T-cell (primary cell): ENCODE results near the gene NEDD1. TPM values are rescaled to one million over a fixed set of nuclear protein-coding genes. Genes with fewer than 3 reads are reported as not detected.

Source experiments
- ATAC-seq, 4 experiments: fragments of 200-7000 bp in 3 of 4; fragments of 150-1000 bp in 1 of 4; cut with Tn5 transposase; replicated peaks in 1 of 4; 1 replicate in 3 of 4; 2 replicates in 1 of 4; pipeline ENCODE4 v1.10.0; 2021; ENCODE audit warnings: moderate library complexity in 3 of 4, mild to moderate bottlenecking in 2 of 4, moderate number of reproducible peaks in 1 of 4
- CTCF ChIA-PET, 2 donors: fragments of 300-600 bp; sonication (Branson Sonifier 250); formaldehyde crosslinking; loops; one replicate each; lab custom pipeline; 2022; ENCODE audit warnings: antibody characterized with exemption in 2 of 2; lab: Charles Lee
- POLR2A ChIA-PET, 2 donors: fragments of 300-600 bp; sonication (Branson Sonifier 250); formaldehyde crosslinking; loops; one replicate each; lab custom pipeline; 2022; ENCODE audit warnings: antibody characterized with exemption in 2 of 2; lab: Charles Lee
- DNase-seq, 35 experiments: peaks; one replicate each; pipeline versions ENCODE4 v3.0.0 to v3.0.0-alpha.2; 2013 to 2023
- H3K27ac ChIP-seq: one replicate; pipeline ENCODE4 v1.5.1; 2013; ENCODE audit warnings: low read length
- H3K27me3 ChIP-seq, 2 experiments: replicated peaks in 1 of 2; 1 replicate in 1 of 2; 2 replicates in 1 of 2; pipeline versions ENCODE4 v1.6.1 to v1.7.0; 2013; ENCODE audit warnings: low read length in 1 of 2, mixed read lengths in 1 of 2; ENCODE audit not compliant: control insufficient read depth in 2 of 2, insufficient read depth in 2 of 2; ENCODE audit errors: extremely low read depth in 1 of 2
- H3K36me3 ChIP-seq, 2 donors: 1 replicate in 1 of 2; 2 replicates in 1 of 2; pipeline versions ENCODE4 v1.6.1 to v1.7.0; 2013; ENCODE audit warnings: low read length in 1 of 2; ENCODE audit not compliant: control insufficient read depth in 2 of 2, insufficient read depth in 1 of 2; ENCODE audit errors: extremely low read depth in 1 of 2
- H3K4me1 ChIP-seq, 2 experiments: 1 replicate in 1 of 2; 2 replicates in 1 of 2; pipeline versions ENCODE4 v1.6.1 to v1.7.0; 2013; ENCODE audit warnings: low read length in 2 of 2, mixed read lengths in 1 of 2; ENCODE audit not compliant: insufficient read depth in 2 of 2, control insufficient read depth in 1 of 2; ENCODE audit errors: extremely low read depth in 1 of 2
- H3K4me3 ChIP-seq, 2 donors: 1 replicate in 1 of 2; 2 replicates in 1 of 2; pipeline versions ENCODE4 v1.5.1 to v1.7.0; 2013; ENCODE audit warnings: mild to moderate bottlenecking in 2 of 2, low read length in 1 of 2, moderate library complexity in 1 of 2; ENCODE audit not compliant: control insufficient read depth in 1 of 2; ENCODE audit errors: extremely low read depth in 1 of 2
- H3K9me3 ChIP-seq: 2 replicates; pipeline ENCODE4 v1.7.0; 2013
- H3K27ac Mint-ChIP-seq, 2 donors: one replicate each; pipeline ENCODE4 v1.8.0; 2020 to 2021; ENCODE audit warnings: mild to moderate bottlenecking in 2 of 2, mixed read lengths in 2 of 2
- H3K27me3 Mint-ChIP-seq, 2 donors: one replicate each; pipeline ENCODE4 v1.8.0; 2021 to 2022; ENCODE audit warnings: mixed read lengths in 2 of 2
- H3K36me3 Mint-ChIP-seq: one replicate; pipeline ENCODE4 v1.8.0; 2021; ENCODE audit warnings: mixed read lengths
- H3K4me1 Mint-ChIP-seq, 3 donors: one replicate each; pipeline ENCODE4 v1.8.0; 2020 to 2022; ENCODE audit warnings: mixed read lengths in 3 of 3, mild to moderate bottlenecking in 1 of 3
- H3K4me3 Mint-ChIP-seq, 3 donors: one replicate each; pipeline ENCODE4 v1.8.0; 2020 to 2022; ENCODE audit warnings: mild to moderate bottlenecking in 3 of 3, mixed read lengths in 3 of 3, moderate library complexity in 3 of 3
- H3K9me3 Mint-ChIP-seq, 3 donors: one replicate each; pipeline ENCODE4 v1.8.0; 2020 to 2022; ENCODE audit warnings: mixed read lengths in 3 of 3
- WGBS: methylation state at CpG from one replicate; pipeline ENCODE4 v1.1.5; 2013; ENCODE audit warnings: missing lambda C conversion rate; ENCODE audit not compliant: insufficient coverage; 5-methylcytosine and 5-hydroxymethylcytosine counted together
- total RNA-seq, 35 experiments: library from RNA in 6 of 35; stranded (reverse) in 6 of 35; fragments of 120-200 nt in 1 of 35; gene quantifications; one replicate each; pipeline versions ENCODE4 v1.2.1 to v1.2.4 and lab custom pipeline; 2013 to 2026

Gene NEDD1
- total RNA-seq, 5 donors from 2014 or later (not counting 1 experiment from before 2014, with no cell fraction given), result 19.2 to 27.7 (median 23.6) TPM

DNA sequence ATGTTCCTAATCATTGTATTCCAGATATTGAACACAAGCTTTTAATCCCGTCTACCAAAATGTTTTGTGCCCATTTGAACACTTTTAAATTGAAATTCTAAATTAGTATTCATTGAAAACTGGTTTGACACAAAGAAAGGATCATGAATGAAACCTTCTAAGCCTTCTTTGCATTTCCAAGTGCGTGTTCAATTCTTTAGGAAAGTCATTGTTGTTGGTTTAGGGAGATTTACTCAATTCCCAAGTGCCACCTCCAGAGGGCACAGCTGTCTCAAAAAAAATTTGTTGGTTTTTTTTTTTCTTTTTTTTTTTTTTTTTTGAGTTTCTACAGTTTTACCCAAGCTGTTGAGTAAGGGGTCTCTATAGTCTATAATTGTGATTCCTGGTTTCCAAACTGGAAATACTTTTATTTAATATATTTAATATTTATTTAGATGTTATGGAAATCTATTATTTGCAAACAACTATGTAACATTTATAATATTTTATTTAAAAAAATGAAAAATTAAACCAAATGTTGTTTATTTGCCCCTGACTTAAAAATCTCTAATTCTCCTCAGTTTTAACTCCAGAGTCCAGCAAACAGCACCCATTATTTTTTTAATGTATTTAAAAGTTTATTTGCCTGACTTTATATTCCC, 79.9 kb downstream of the NEDD1 start:
- Mint-ChIP-seq H3K27ac (no peak overlapping the region), H3K27me3 (peaks cover 14 to 26% of the 10 kb centered on the region in 2 donors), H3K36me3 (no peaks in the 10 kb centered on the region), H3K9me3 (no peaks in the 10 kb centered on the region), H3K4me1 (peaks cover 6 to 11% (median 9%) of the 10 kb centered on the region in 3 donors), H3K4me3 (peak overlapping the region in 2 of 3 donors; percentile 29 to 75)
- ATAC-seq, result no peak
- H3K4me3 ChIP-seq, result no peak overlapping the region
- CTCF ChIA-PET, result interaction anchor here (0.5 to 0.9 kb wide), 7 partner anchors 10 to 1462 kb away, joined by 3 to 6 read pairs (median 3); no protein-coding TSS in a partner anchor
- no CpG with 5 or more reads among the region's 2 CpGs for WGBS
- no peak overlapping the region for H3K27ac ChIP-seq
- peak in 3 of 35 experiments; percentile 1 to 33 (median 4) for DNase-seq
- H3K4me1 ChIP-seq, result peaks cover 0 to 9% of the 10 kb centered on the region in 2 experiments
- H3K27me3 ChIP-seq, result peaks cover 2 to 10% of the 10 kb centered on the region in 2 experiments
- H3K36me3 ChIP-seq, result no peaks in the 10 kb centered on the region
- POLR2A ChIA-PET, result interaction anchor here in 1 of 2 donors (0.6 kb wide), 2 partner anchors 81 to 318 kb away, joined by 5 to 7 read pairs; no protein-coding TSS in a partner anchor
- H3K9me3 ChIP-seq, result no peaks in the 10 kb centered on the region

DNA sequence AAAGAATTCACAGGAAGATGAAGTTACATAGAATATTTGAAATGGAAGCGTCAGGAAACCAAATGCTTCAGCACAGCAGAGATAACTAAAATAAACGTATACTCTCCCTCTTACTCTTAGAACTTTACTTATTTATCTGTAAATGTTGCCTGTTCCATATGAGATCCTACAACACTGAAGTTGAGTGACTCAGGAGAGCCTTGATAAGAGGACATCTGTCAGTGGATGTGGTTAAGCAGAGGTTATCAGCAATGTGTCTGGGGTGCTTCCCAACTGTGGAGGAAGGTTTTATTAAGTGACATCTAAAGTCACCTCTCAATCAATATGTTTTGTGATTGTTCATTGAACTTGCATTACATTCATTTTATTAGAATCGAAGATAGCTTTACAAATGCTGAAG, 81.9 kb downstream of the NEDD1 start:
- DNase-seq (no peak), ATAC-seq (no peak)
- no peak overlapping the region for H3K27ac Mint-ChIP-seq
- H3K27me3 ChIP-seq, result peaks cover 2 to 10% of the 10 kb centered on the region in 2 experiments
- ChIA-PET CTCF (interaction anchor here in 1 of 2 donors (0.5 kb wide), 1 partner anchor 78 kb away, joined by 3 read pairs; no protein-coding TSS in a partner anchor), POLR2A (no interaction called here)
- no peak overlapping the region for H3K4me3 ChIP-seq
- H3K36me3 ChIP-seq, result no peaks in the 10 kb centered on the region
- H3K9me3 Mint-ChIP-seq, result no peaks in the 10 kb centered on the region
- H3K27me3 Mint-ChIP-seq, result peaks cover 20 to 30% of the 10 kb centered on the region in 2 donors
- no peaks in the 10 kb centered on the region for H3K36me3 Mint-ChIP-seq
- H3K4me3 Mint-ChIP-seq, result no peak overlapping the region
- no peak overlapping the region for H3K27ac ChIP-seq
- H3K4me1 Mint-ChIP-seq, result peaks cover 6 to 11% (median 9%) of the 10 kb centered on the region in 3 donors
- H3K4me1 ChIP-seq, result peaks cover 0 to 9% of the 10 kb centered on the region in 2 experiments
- no CpG with 5 or more reads among the region's 3 CpGs for WGBS
- no peaks in the 10 kb centered on the region for H3K9me3 ChIP-seq

DNA sequence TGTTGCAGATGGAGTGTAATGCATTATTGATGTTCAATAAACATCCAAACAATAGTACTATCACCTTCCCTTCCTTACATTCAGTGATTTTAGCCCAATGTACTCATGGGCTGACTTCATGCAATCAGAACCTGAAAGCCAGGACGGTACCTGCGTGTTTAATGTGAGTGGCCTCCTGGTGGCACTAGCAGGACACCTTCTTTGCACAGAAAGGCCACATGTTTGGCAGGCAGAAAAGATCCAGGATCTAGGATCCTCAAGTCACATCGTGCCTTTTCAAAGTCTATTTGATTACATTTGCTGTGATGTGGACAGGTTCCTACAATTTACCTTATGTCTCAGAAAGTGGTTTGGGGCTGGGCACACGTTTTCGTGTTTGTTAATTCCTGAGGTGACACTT, 82.9 kb downstream of the NEDD1 start:
- Mint-ChIP-seq H3K9me3 (no peaks in the 10 kb centered on the region), H3K27me3 (peaks cover 23 to 30% of the 10 kb centered on the region in 2 donors), H3K36me3 (no peaks in the 10 kb centered on the region), H3K4me1 (peaks cover 6 to 11% (median 9%) of the 10 kb centered on the region in 3 donors), H3K4me3 (no peak overlapping the region), H3K27ac (no peak overlapping the region)
- ChIA-PET POLR2A (no interaction called here), CTCF (no interaction called here)
- H3K4me1 ChIP-seq, result peaks cover 0 to 9% of the 10 kb centered on the region in 2 experiments
- DNase-seq (no peak), ATAC-seq (no peak)
- no peak overlapping the region for H3K27ac ChIP-seq
- H3K36me3 ChIP-seq, result no peaks in the 10 kb centered on the region
- H3K4me3 ChIP-seq, result no peak overlapping the region
- no peaks in the 10 kb centered on the region for H3K9me3 ChIP-seq
- H3K27me3 ChIP-seq, result peaks cover 2 to 12% of the 10 kb centered on the region in 2 experiments
- 70% methylated on average over 3 of the region's 5 CpGs for WGBS

GRCh38 chr12:96994900-96995299, 87.8 kb downstream of the NEDD1 start:
- Mint-ChIP-seq H3K36me3 (no peaks in the 10 kb centered on the region), H3K27ac (no peak overlapping the region), H3K4me1 (no peaks in the 10 kb centered on the region), H3K9me3 (no peaks in the 10 kb centered on the region), H3K27me3 (peaks cover 22 to 28% of the 10 kb centered on the region in 2 donors), H3K4me3 (no peak overlapping the region)
- H3K4me3 ChIP-seq, result no peak overlapping the region
- no peaks in the 10 kb centered on the region for H3K9me3 ChIP-seq
- CTCF ChIA-PET, result no interaction called here
- H3K4me1 ChIP-seq, result no peaks in the 10 kb centered on the region
- POLR2A ChIA-PET, result no interaction called here
- H3K27ac ChIP-seq, result no peak overlapping the region
- H3K36me3 ChIP-seq, result no peaks in the 10 kb centered on the region
- H3K27me3 ChIP-seq, result peaks cover 0 to 8% of the 10 kb centered on the region in 2 experiments
- 80% methylated on average over 1 of the region's 5 CpGs for WGBS
- no peak for DNase-seq
- no peak for ATAC-seq

DNA sequence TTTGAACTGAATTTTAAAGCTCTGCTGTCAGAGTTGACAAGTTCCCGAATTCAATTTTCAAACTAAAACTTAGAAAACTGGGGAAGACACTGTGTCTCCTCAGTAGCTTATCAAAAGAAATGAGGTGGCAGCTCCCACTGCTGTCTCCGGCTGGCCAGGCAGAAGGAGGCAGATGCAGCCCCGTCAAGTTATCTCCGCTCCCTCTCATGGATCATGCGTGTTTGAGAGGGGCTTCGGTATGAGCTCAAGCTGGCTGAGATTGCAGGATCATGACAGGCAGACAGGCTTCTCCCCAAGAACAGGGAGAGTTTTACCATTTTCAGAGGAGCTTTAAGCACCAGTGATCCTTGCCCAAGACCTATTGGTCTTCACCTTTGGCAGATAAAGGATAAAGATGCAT, 88.8 kb downstream of the NEDD1 start:
- Mint-ChIP-seq H3K27ac (no peak overlapping the region), H3K4me3 (no peak overlapping the region), H3K27me3 (peaks cover 22 to 24% of the 10 kb centered on the region in 2 donors), H3K36me3 (no peaks in the 10 kb centered on the region), H3K9me3 (no peaks in the 10 kb centered on the region), H3K4me1 (no peaks in the 10 kb centered on the region)
- ChIA-PET POLR2A (no interaction called here), CTCF (no interaction called here)
- ATAC-seq (no peak), DNase-seq (no peak)
- Histone ChIP-seq H3K4me3 (no peak overlapping the region), H3K36me3 (no peaks in the 10 kb centered on the region), H3K9me3 (no peaks in the 10 kb centered on the region), H3K4me1 (no peaks in the 10 kb centered on the region), H3K27ac (no peak overlapping the region), H3K27me3 (peaks cover 0 to 8% of the 10 kb centered on the region in 2 experiments)
- WGBS, result 86% methylated on average over 6 of the region's 6 CpGs

GRCh38 chr12:96997797-96998484, 90.9 kb downstream of the NEDD1 start:
- H3K27me3 ChIP-seq, result peaks cover 0 to 6% of the 10 kb centered on the region in 2 experiments
- Mint-ChIP-seq H3K27ac (no peak overlapping the region), H3K27me3 (peaks cover 18 to 24% of the 10 kb centered on the region in 2 donors), H3K9me3 (no peaks in the 10 kb centered on the region), H3K36me3 (no peaks in the 10 kb centered on the region), H3K4me3 (no peak overlapping the region), H3K4me1 (no peaks in the 10 kb centered on the region)
- CTCF ChIA-PET, result no interaction called here
- no peak overlapping the region for H3K4me3 ChIP-seq
- no peak overlapping the region for H3K27ac ChIP-seq
- DNase-seq (no peak), ATAC-seq (no peak)
- no peaks in the 10 kb centered on the region for H3K4me1 ChIP-seq
- WGBS, result 90% methylated on average over 2 of the region's 7 CpGs
- no peaks in the 10 kb centered on the region for H3K36me3 ChIP-seq
- H3K9me3 ChIP-seq, result no peaks in the 10 kb centered on the region
- POLR2A ChIA-PET, result no interaction called here
